Heart left ventricle (tissue), 16 donors: ENCODE measurements around the gene ATP2B1. TPM values are rescaled to one million over a fixed set of nuclear protein-coding genes. Genes with fewer than 3 reads are reported as not detected.
A peak's percentile ranks its signal among the peaks of the same experiment; 100 is the strongest.

Experiments
- ATAC-seq, 4 donors: fragments of 200-7000 bp; cut with Tn5 transposase; one replicate each; pipeline ENCODE4 v1.9.1; 2020 to 2022; ENCODE audit warnings: moderate library complexity in 4 of 4, mild to moderate bottlenecking in 3 of 4, moderate number of reproducible peaks in 1 of 4
- DNase-seq, 5 donors: peaks; one replicate each; pipeline ENCODE4 v3.0.0-alpha.2; 2020
- H3K27ac ChIP-seq, 12 donors: fragments of 200-600 bp; sonication (generic) in 4 of 12; one replicate each; pipeline versions ENCODE4 v1.5.0 to v1.8.0; 2016 to 2022; ENCODE audit warnings: mild to moderate bottlenecking in 2 of 12
- H3K27me3 ChIP-seq, 9 donors: fragments of 200-600 bp; sonication (generic) in 2 of 9; one replicate each; pipeline versions ENCODE4 v1.5.1 to v1.8.0; 2016 to 2022; ENCODE audit warnings: mild to moderate bottlenecking in 3 of 9
- H3K36me3 ChIP-seq, 9 donors: fragments of 200-600 bp; sonication (generic) in 2 of 9; one replicate each; pipeline versions ENCODE4 v1.5.0 to v1.8.0; 2018 to 2022; ENCODE audit warnings: mild to moderate bottlenecking in 2 of 9
- H3K4me1 ChIP-seq, 12 donors: fragments of 200-600 bp; sonication (generic) in 4 of 12; one replicate each; pipeline versions ENCODE4 v1.5.0 to v1.8.0; 2016 to 2022; ENCODE audit warnings: mild to moderate bottlenecking in 3 of 12
- H3K4me3 ChIP-seq, 12 donors: fragments of 200-600 bp; sonication (generic) in 4 of 12; one replicate each; pipeline versions ENCODE4 v1.5.0 to v1.8.0; 2017 to 2022; ENCODE audit warnings: mild to moderate bottlenecking in 9 of 12, moderate library complexity in 4 of 12
- H3K9me3 ChIP-seq, 12 donors: fragments of 200-600 bp; sonication (generic) in 4 of 12; one replicate each; pipeline versions ENCODE4 v1.5.0 to v1.8.0; 2016 to 2022; ENCODE audit warnings: mild to moderate bottlenecking in 1 of 12
- POLR2A ChIP-seq, 2 donors: fragments of 450-650 bp; IDR thresholded peaks; one replicate each; pipeline ENCODE4 v1.6.1; 2017; ENCODE audit warnings: antibody characterized with exemption in 2 of 2, mild to moderate bottlenecking in 2 of 2, moderate library complexity in 2 of 2
- WGBS, 4 donors: extraction: QIAGEN DNeasy Blood & Tissue Kit in 2 of 4; methylation state at CpG; one replicate each; pipeline versions ENCODE4 v1.1.5 to v1.1.7; 2013 to 2018; 5-methylcytosine and 5-hydroxymethylcytosine counted together
- intact Hi-C, 10 donors: fragments of 100-400 bp; cut with DNase I; formaldehyde crosslinking; loops; one replicate each; pipeline versions ENCODE4 v1.11.1 to v1.14.2; 2022
- polyA plus RNA-seq, 2 donors: library from polyadenylated mRNA; stranded (reverse); fragments of 200-250 nt; gene quantifications; one replicate each; pipeline ENCODE4 v1.2.3, GENCODE V29; 2013
- total RNA-seq, 9 donors: library from RNA; depleted of rRNA in 2 of 9; stranded (reverse); fragments of >200 nt in 2 of 9; fragmentation: NEBNext Ultra II Directional in 3 of 9; extraction: Animal tissue kit (Norgen Biotek cat#: 25700) in 3 of 9; gene quantifications; one replicate each; pipeline versions ENCODE4 v1.1.0 to v1.2.4, GENCODE V29; 2016 to 2023
- TF ChIP-seq, protein P1 (sequence below), 12 donors: fragments of 200-600 bp; sonication (generic) in 4 of 12; IDR thresholded peaks; one replicate each; pipeline versions ENCODE4 v1.5.0 to v1.8.0; 2018 to 2022; ENCODE audit warnings: antibody characterized with exemption in 12 of 12, mild to moderate bottlenecking in 5 of 12
- donor health status: ischemic (EF 13 %, LVEDD 7.1; RV severe dilation, severe dysfunction).
- donor health status: healthy with polysubstance abuse.
- donor health status: DM: no; HTN: yes; CAD: no.
- donor health status: DM: no; HTN: no; CAD: no.
- donor health status: ischemic (EF 25% LVEDD 6.9; RV normal size, moderate dysfunction).
- donor health status: ischemic (EF 25% LVEDD 5.7; RV mildly dilated, moderate dysfunction).
- donor health status: healthy.
- donor health status: DM: yes; HTN: yes; CAD: no.
- donor health status: ischemic (EF 35%, LVEDD 5.7; RV mildly dilated, moderate dysfunction).
- donor health status: nonischemic (EF 11% LVEDD 7.7; RV severe dilation, severe dysfunction).
- donor health status: DM: yes; HTN: yes; CAD: no.
- donor health status: PGD.
- donor health status: ischemic (EF 29% LVEDD 5.4; RV normal size, mild dysfunction).
- donor health status: nonischemic (EF 23%, LVEDD 6.1; RV moderate dilation, normal function).

The ATP2B1 gene
- total and polyA plus RNA-seq, 11 donors = 3.3 to 34.9 (median 18.5) TPM

- no peak overlapping the region for H3K4me3 ChIP-seq
- no peaks in the 10 kb centered on the region for H3K27me3 ChIP-seq
- DNase-seq = no peak
- peaks cover 0 to 49% (median 28%) of the 10 kb centered on the region in 12 donors for H3K4me1 ChIP-seq
- H3K36me3 ChIP-seq = no peaks in the 10 kb centered on the region
- 17 to 53% (median 43%) methylated on average over 1 of the region's 1 CpG for WGBS, 4 donors
- no peaks in the 10 kb centered on the region for H3K9me3 ChIP-seq
- TF ChIP-seq, protein P1, sequence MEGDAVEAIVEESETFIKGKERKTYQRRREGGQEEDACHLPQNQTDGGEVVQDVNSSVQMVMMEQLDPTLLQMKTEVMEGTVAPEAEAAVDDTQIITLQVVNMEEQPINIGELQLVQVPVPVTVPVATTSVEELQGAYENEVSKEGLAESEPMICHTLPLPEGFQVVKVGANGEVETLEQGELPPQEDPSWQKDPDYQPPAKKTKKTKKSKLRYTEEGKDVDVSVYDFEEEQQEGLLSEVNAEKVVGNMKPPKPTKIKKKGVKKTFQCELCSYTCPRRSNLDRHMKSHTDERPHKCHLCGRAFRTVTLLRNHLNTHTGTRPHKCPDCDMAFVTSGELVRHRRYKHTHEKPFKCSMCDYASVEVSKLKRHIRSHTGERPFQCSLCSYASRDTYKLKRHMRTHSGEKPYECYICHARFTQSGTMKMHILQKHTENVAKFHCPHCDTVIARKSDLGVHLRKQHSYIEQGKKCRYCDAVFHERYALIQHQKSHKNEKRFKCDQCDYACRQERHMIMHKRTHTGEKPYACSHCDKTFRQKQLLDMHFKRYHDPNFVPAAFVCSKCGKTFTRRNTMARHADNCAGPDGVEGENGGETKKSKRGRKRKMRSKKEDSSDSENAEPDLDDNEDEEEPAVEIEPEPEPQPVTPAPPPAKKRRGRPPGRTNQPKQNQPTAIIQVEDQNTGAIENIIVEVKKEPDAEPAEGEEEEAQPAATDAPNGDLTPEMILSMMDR (IDR thresholded peaks at IDR 0.05) = no peak
- no peak for TF ChIP-seq POLR2A (IDR thresholded peaks at IDR 0.05)
- intact Hi-C loops = no loop called here
- no peak overlapping the region for H3K27ac ChIP-seq
- ATAC-seq = no peak
These were observed 43.1 kb downstream of the ATP2B1 start for GRCh38 chr12:89665556-89665955.

DNA sequence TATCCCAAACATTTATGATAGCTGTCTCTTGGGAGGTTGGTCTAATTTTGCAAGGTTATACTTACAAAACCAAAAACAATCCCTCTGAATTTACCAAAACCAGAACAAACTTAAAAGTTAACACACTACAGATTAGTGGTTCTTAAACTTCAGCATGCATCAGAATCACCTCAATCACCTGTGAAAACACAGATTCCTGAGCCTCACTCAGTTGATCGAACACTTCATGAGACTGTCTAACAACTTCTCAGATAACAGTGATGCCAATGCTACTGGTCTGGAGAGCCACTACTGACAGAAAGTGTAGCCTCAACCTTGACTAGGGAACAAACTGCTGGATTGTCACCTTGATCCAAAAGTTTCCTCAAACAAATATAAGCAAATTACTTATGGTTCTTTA, 44.2 kb downstream of the ATP2B1 start:
- ATAC-seq (no peak), DNase-seq (no peak)
- Histone ChIP-seq H3K27me3 (no peaks in the 10 kb centered on the region), H3K4me3 (no peak overlapping the region), H3K9me3 (no peaks in the 10 kb centered on the region), H3K4me1 (peaks cover 0 to 49% (median 28%) of the 10 kb centered on the region in 12 donors), H3K36me3 (no peaks in the 10 kb centered on the region), H3K27ac (no peak overlapping the region)
- 76 to 85% (median 84%) methylated on average over 1 of the region's 1 CpG for WGBS, 4 donors
- TF ChIP-seq POLR2A (IDR thresholded peaks at IDR 0.05) = no peak
- TF ChIP-seq, protein P1 (IDR thresholded peaks at IDR 0.05) = no peak
- intact Hi-C loops = loop anchor here in 1 of 10 donors (5.0 kb wide), 1 partner anchor 43 kb away; the partner anchor contains the start of gene ATP2B1

GRCh38 chr12:89663577-89664357, 44.9 kb downstream of the ATP2B1 start:
- Histone ChIP-seq H3K36me3 (no peaks in the 10 kb centered on the region), H3K27ac (no peak overlapping the region), H3K9me3 (no peaks in the 10 kb centered on the region), H3K4me3 (no peak overlapping the region), H3K27me3 (no peaks in the 10 kb centered on the region), H3K4me1 (peaks cover 0 to 49% (median 28%) of the 10 kb centered on the region in 12 donors)
- peak in 1 of 4 donors; percentile 29 for ATAC-seq
- TF ChIP-seq POLR2A (IDR thresholded peaks at IDR 0.05) = no peak
- TF ChIP-seq, protein P1 (IDR thresholded peaks at IDR 0.05) = no peak
- no peak for DNase-seq
- intact Hi-C loops = loop anchor here in 1 of 10 donors (5.0 kb wide), 1 partner anchor 44 kb away; the partner anchor contains the start of gene ATP2B1
- WGBS, 4 donors = 60 to 65% (median 63%) methylated on average over 4 of the region's 4 CpGs

DNA sequence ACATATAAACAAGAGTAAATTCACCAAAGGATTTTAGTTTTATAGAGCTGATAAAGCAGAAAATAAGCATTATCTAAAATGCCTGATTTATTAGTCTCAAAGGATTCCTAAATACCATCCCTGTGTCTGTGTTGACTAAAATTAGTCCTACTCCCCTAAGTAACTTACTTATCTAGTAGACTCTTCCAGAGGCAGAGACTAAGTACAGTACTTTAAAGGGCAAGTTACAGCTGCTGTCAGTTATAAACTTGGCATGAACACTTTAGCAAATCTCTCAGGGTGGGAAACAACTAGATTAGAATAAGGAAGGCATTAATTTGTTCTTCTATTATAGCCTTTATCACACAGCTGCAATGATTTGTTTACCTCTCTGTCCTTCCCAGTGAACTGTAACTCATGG, 46.0 kb downstream of the ATP2B1 start:
- no peaks in the 10 kb centered on the region for H3K9me3 ChIP-seq
- intact Hi-C loops = loop anchor here in 1 of 10 donors (5.0 kb wide), 1 partner anchor 45 kb away; the partner anchor contains the start of gene ATP2B1
- DNase-seq (no peak), ATAC-seq (peak; percentile 63 to 81 (median 72))
- no peaks in the 10 kb centered on the region for H3K36me3 ChIP-seq
- TF ChIP-seq, protein P1 (IDR thresholded peaks at IDR 0.05) = no peak
- TF ChIP-seq POLR2A (IDR thresholded peaks at IDR 0.05) = no peak
- H3K27ac ChIP-seq = peak overlapping the region in 2 of 12 donors; percentile 9 to 11
- H3K4me1 ChIP-seq = peaks cover 0 to 47% (median 26%) of the 10 kb centered on the region in 12 donors
- no peak overlapping the region for H3K4me3 ChIP-seq
- H3K27me3 ChIP-seq = no peaks in the 10 kb centered on the region
